Endothelial cell of umbilical vein (primary cell): ENCODE data around the gene STK11IP. TPM values are rescaled to one million over a fixed set of nuclear protein-coding genes. Genes with fewer than 3 reads are reported as not detected.

Source experiments
- BruUV-seq: library from RNA; stranded (reverse); fragments of 400-500 nt; replicated peaks from 2 replicates; lab custom pipeline; 2021; lab: Mats Ljungman, UMichigan
- CTCF ChIA-PET: fragments of 300-600, 350-600 bp; sonication (Branson Sonifier 250); formaldehyde crosslinking; loops from one replicate; lab custom pipeline; 2021; ENCODE audit warnings: antibody characterized with exemption, inconsistent platforms; lab: Charles Lee
- POLR2A ChIA-PET: fragments of 300-600, 350-600 bp; sonication (Branson Sonifier 250); formaldehyde crosslinking; loops from one replicate; lab custom pipeline; 2021; ENCODE audit warnings: antibody characterized with exemption, inconsistent platforms; lab: Charles Lee
- DNase-seq: peaks from one replicate; pipeline ENCODE4 v3.0.0-alpha.2; 2011; ENCODE audit warnings: low read depth, low spot score
- FAIRE-seq: peaks from 2 replicates; lab custom pipeline; 2011; peaks lifted over from hg19 to GRCh38; lab: Jason Lieb, UNC
- H2AFZ ChIP-seq: 2 replicates; pipeline ENCODE4 v1.6.0; 2012; ENCODE audit warnings: low read depth, low read length, control low read depth, inconsistent platforms
- H3K27ac ChIP-seq: 2 replicates; pipeline ENCODE4 v1.5.1; 2011; ENCODE audit warnings: low read depth, mild to moderate bottlenecking, control low read depth, low read length, moderate library complexity; ENCODE audit not compliant: insufficient read depth
- H3K27me3 ChIP-seq, 2 experiments: 2 replicates each; pipeline versions ENCODE4 v1.6.0 to v1.6.1; 2011; ENCODE audit warnings: low read length in 2 of 2, mixed read lengths in 1 of 2; ENCODE audit not compliant: control insufficient read depth in 2 of 2, insufficient read depth in 2 of 2
- H3K36me3 ChIP-seq, 2 experiments: 2 replicates in 1 of 2; 3 replicates in 1 of 2; pipeline ENCODE4 v1.5.1; 2011; ENCODE audit warnings: low read length in 2 of 2, mild to moderate bottlenecking in 1 of 2, moderate library complexity in 1 of 2; ENCODE audit not compliant: control insufficient read depth in 2 of 2, insufficient read depth in 2 of 2; ENCODE audit errors: extremely low read depth in 1 of 2
- H3K4me1 ChIP-seq: 3 replicates; pipeline ENCODE4 v1.5.1; 2011; ENCODE audit warnings: mild to moderate bottlenecking, low read length; ENCODE audit not compliant: control insufficient read depth, insufficient read depth; ENCODE audit errors: extremely low read depth
- H3K4me2 ChIP-seq: 2 replicates; pipeline ENCODE4 v1.6.1; 2011; ENCODE audit warnings: low read length, control low read depth, mixed read lengths; ENCODE audit not compliant: insufficient read depth
- H3K4me3 ChIP-seq, 3 experiments: fragments of 200-600 bp in 1 of 3; sonication (generic), shearing (Covaris generic) in 1 of 3; replicated peaks in 1 of 3; 2 replicates each; pipeline ENCODE4 v1.5.1; 2011 to 2016; ENCODE audit warnings: control low read depth in 3 of 3, low read length in 3 of 3, mild to moderate bottlenecking in 2 of 3, inconsistent platforms in 1 of 3, low read depth in 1 of 3, moderate library complexity in 1 of 3; ENCODE audit not compliant: insufficient read depth in 1 of 3
- H3K79me2 ChIP-seq: 2 replicates; pipeline ENCODE4 v1.6.0; 2012; ENCODE audit warnings: low read length, inconsistent platforms; ENCODE audit not compliant: control insufficient read depth, insufficient read depth
- H3K9ac ChIP-seq: replicated peaks from 2 replicates; pipeline ENCODE3; 2011; ENCODE audit warnings: low read length, control low read depth; ENCODE audit not compliant: insufficient read depth; ENCODE audit errors: extremely low read depth
- H3K9me1 ChIP-seq: replicated peaks from 3 replicates; pipeline ENCODE4 v1.6.0; 2011; ENCODE audit warnings: mild to moderate bottlenecking, low read length; ENCODE audit not compliant: control insufficient read depth, insufficient read depth; ENCODE audit errors: extremely low read depth
- H3K9me3 ChIP-seq: replicated peaks from 2 replicates; pipeline ENCODE4 v1.5.1; 2012; ENCODE audit warnings: low read length, inconsistent platforms; ENCODE audit not compliant: control insufficient read depth, insufficient read depth
- H4K20me1 ChIP-seq: replicated peaks from 2 replicates; pipeline ENCODE3; 2011; ENCODE audit warnings: mild to moderate bottlenecking, low read length; ENCODE audit not compliant: control insufficient read depth, insufficient read depth; ENCODE audit errors: extremely low read depth
- CTCF ChIP-seq, 2 donors: IDR thresholded peaks; 1 replicate in 1 of 2; 2 replicates in 1 of 2; pipeline ENCODE4 v1.5.1; 2011; ENCODE audit warnings: low read length in 2 of 2, mild to moderate bottlenecking in 2 of 2, moderate library complexity in 2 of 2, control low read depth in 1 of 2, inconsistent platforms in 1 of 2, low read depth in 1 of 2; ENCODE audit not compliant: insufficient read depth in 1 of 2; ENCODE audit errors: extremely low read depth in 1 of 2
- EZH2 ChIP-seq: IDR thresholded peaks from 2 replicates; pipeline ENCODE4 v1.6.1; 2012; ENCODE audit warnings: borderline replicate concordance, low read depth, mild to moderate bottlenecking, moderate library complexity, low read length, inconsistent platforms; ENCODE audit not compliant: severe bottlenecking
- FOS ChIP-seq: IDR thresholded peaks from 2 replicates; pipeline ENCODE4 v1.6.1; 2011; ENCODE audit warnings: mild to moderate bottlenecking, low read length, moderate library complexity, borderline replicate concordance; ENCODE audit not compliant: insufficient read depth
- GATA2 ChIP-seq: IDR thresholded peaks from 2 replicates; pipeline ENCODE4 v1.7.0; 2011; ENCODE audit warnings: low read depth, mild to moderate bottlenecking, moderate library complexity, mixed read lengths, low read length; ENCODE audit not compliant: insufficient read length, insufficient read depth
- JUN ChIP-seq: IDR thresholded peaks from 2 replicates; pipeline ENCODE4 v1.6.1; 2011; ENCODE audit warnings: borderline replicate concordance, low read depth; ENCODE audit not compliant: insufficient read length, insufficient read depth
- MAX ChIP-seq: IDR thresholded peaks from 2 replicates; pipeline ENCODE4 v1.6.1; 2011; ENCODE audit not compliant: insufficient read depth, insufficient read length
- MYC ChIP-seq: IDR thresholded peaks from one replicate; pipeline ENCODE4 v1.6.1; 2011; ENCODE audit warnings: mild to moderate bottlenecking, low read depth, low read length
- POLR2A ChIP-seq: IDR thresholded peaks from 2 replicates; pipeline ENCODE4 v1.6.1; 2012; ENCODE audit warnings: low read depth, mild to moderate bottlenecking, control low read depth, low read length
- POLR2AphosphoS5 ChIP-seq: IDR thresholded peaks from 2 replicates; pipeline ENCODE4 v1.6.1; 2012; ENCODE audit warnings: low read depth, mild to moderate bottlenecking, control low read depth, low read length, moderate library complexity; ENCODE audit not compliant: insufficient read depth
- dilution Hi-C: fragments of 300-500 bp; cut with MboI; formaldehyde crosslinking; loops from one replicate; pipeline ENCODE4 v1.15.0; 2019; ENCODE audit warnings: low sequenced_read_pairs; ENCODE audit not compliant: extremely low pct_ligation_motif_present
- intact Hi-C: fragments of 100-400 bp; cut with micrococcal nuclease; formaldehyde crosslinking; loops from one replicate; pipeline ENCODE4 v1.10.0; 2022
- polyA plus RNA-seq, 4 experiments: library from polyadenylated mRNA; depleted of rRNA in 3 of 4; stranded (reverse) in 3 of 4; unstranded in 1 of 4; fragments of >200 nt; gene quantifications; 2 replicates each; pipeline versions ENCODE4 v1.2.1 to v1.2.3, GENCODE V29; 2011 to 2012; ENCODE audit warnings: missing spikeins in 1 of 4
- total RNA-seq: library from RNA; stranded (reverse); gene quantifications from 2 replicates; pipeline ENCODE4 v1.2.3, GENCODE V29; 2021

STK11IP gene
- total and polyA plus RNA-seq, 2 donors (not counting 3 experiments of a cell fraction or from before 2014, with no cell fraction given), result 17.7 to 19.2 TPM

DNA sequence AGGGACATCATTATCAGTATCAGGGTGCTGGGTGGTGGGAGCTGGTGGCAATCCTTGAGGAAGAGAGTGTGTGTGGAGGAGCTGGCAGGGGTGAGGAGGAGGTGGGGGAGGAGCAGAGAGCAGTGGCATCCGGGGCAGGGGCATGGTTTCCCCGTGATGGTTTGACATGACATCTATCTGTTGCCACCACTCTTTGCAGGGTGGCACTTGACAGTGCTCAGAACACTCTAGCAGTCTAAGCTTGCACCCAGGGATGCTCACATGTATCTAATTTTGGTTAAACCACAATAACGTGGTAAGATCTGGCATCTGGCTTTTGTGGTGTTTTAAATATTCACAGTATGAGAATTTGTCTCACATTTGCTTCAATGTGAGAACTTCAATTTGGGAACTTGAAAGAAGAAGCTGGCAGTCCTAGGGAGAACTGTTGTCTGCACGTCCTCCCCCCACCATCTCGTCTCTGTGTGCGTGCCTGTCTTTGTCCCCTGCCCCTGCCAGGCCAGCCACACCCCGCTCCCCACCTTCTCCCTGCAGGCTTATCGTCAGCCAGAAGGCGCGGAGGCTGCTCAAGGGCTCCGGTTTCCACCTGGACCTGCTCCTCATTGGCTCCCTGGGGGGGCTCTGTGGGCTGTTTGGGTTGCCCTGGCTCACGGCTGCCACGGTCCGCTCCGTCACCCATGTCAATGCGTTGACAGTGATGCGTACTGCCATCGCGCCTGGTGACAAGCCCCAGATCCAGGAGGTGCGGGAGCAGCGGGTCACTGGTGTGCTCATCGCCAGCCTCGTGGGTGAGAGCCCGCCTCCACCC lies 41.5 kb downstream of the STK11IP start:
- Histone ChIP-seq H3K9me3 (no peaks in the 10 kb centered on the region), H3K9me1 (no peaks in the 10 kb centered on the region), H3K79me2 (no peaks in the 10 kb centered on the region), H4K20me1 (no peaks in the 10 kb centered on the region), H3K4me2 (no peak overlapping the region), H3K27me3 (peaks cover 0 to 2% of the 10 kb centered on the region in 2 experiments), H2AFZ (no peak overlapping the region), H3K36me3 (no peaks in the 10 kb centered on the region), H3K27ac (no peak overlapping the region), H3K9ac (no peak overlapping the region), H3K4me1 (no peaks in the 10 kb centered on the region), H3K4me3 (no peak overlapping the region)
- no peak for DNase-seq
- no TSS peak for BruUV-seq
- POLR2A ChIA-PET, result no interaction called here
- intact Hi-C loops, result no loop called here
- no peak for FAIRE-seq
- CTCF ChIA-PET, result interaction anchor here (1.3 kb wide), 1 partner anchor 98 kb away, joined by 3 read pairs; no protein-coding TSS in a partner anchor
- TF ChIP-seq POLR2A (no peak), GATA2 (no peak), FOS (no peak), MAX (no peak)
- dilution Hi-C loops, result no loop called here

- no peak overlapping the region for H3K9ac ChIP-seq
- no peaks in the 10 kb centered on the region for H3K9me3 ChIP-seq
- intact Hi-C loops, result loop anchor here (1.0 kb wide), 6 partner anchors 44 to 238 kb away; partner anchors contain the start of genes OBSL1 and STK11IP
- BruUV-seq, result no TSS peak
- DNase-seq (no peak), FAIRE-seq (no peak)
- dilution Hi-C loops, result no loop called here
- ChIA-PET CTCF (interaction anchor here (1.0 to 5.4 kb wide), 6 partner anchors 10 to 111 kb away, joined by 3 to 47 read pairs (median 7); partner anchors contain the start of genes CHPF, OBSL1 and TMEM198), POLR2A (no interaction called here)
- no peaks in the 10 kb centered on the region for H3K9me1 ChIP-seq
- H3K27ac ChIP-seq, result no peak overlapping the region
- H4K20me1 ChIP-seq, result no peaks in the 10 kb centered on the region
- TF ChIP-seq MYC (no peak), CTCF (IDR thresholded peaks at IDR 0.05; ENCODE audit: extremely low read depth in 1 of 2, insufficient read depth in 1 of 2, low read depth in 1 of 2, low read length in 2 of 2) (no peak), POLR2A (no peak), MAX (no peak), FOS (no peak), GATA2 (no peak), JUN (no peak), EZH2 (no peak), POLR2AphosphoS5 (no peak)
- H3K4me2 ChIP-seq, result no peak overlapping the region
- H3K4me3 ChIP-seq, result no peak overlapping the region
- H3K36me3 ChIP-seq, result no peaks in the 10 kb centered on the region
- no peaks in the 10 kb centered on the region for H3K79me2 ChIP-seq
- no peak overlapping the region for H2AFZ ChIP-seq
- no peaks in the 10 kb centered on the region for H3K4me1 ChIP-seq
- H3K27me3 ChIP-seq, result peaks cover 0 to 3% of the 10 kb centered on the region in 2 experiments
Measured at GRCh38 chr2:219641390-219642068, 43.9 kb downstream of the STK11IP start.
